NCI-H82 treated with DMSO at 0.1 percent for 48 hours (cell line): ENCODE measurements around the gene CFAP68.
"Not testable (repeated sequence)": the region's sequence is repeated elsewhere in the genome, so short reads cannot be mapped to it uniquely, and the experiment has no call there.

ENCODE experiments used
- DNase-seq: peaks from one replicate; lab custom pipeline; 2025; ENCODE audit not compliant: unreplicated experiment; lab: John Stamatoyannopoulos, UW

CFAP68 gene

DNA sequence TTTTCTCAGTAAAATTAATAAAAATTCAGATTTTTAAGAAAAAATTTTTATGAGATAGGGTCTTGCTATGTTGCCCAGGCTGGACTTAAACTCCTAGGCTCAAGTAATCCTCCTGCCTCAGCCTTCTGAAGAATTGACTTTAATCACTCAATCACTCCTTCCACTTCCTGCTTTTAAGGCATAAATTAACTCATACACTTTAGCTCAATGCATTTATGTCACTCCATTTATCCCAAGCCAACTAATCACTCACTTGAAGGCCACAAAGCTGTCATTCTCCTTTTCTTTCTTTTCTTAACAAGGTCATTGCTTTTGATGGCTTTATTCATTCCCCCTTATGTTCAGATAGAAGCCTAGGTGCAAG is 8.8 kb upstream of the CFAP68 start:
- DNase-seq, result no peak

GRCh38 chr11:111870886-111871692 is 8.3 kb upstream of the CFAP68 start, which contains the start of gene ALG9:
Gene ALG9, minus strand, starts transcription at chr11:111871581. Its CDS starts 99 bp downstream, at chr11:111871482.
- DNase-seq, result peak; percentile 59

- no peak for DNase-seq
Observed at GRCh38 chr11:111871693-111872161, 7.6 kb upstream of the CFAP68 start.

DNA sequence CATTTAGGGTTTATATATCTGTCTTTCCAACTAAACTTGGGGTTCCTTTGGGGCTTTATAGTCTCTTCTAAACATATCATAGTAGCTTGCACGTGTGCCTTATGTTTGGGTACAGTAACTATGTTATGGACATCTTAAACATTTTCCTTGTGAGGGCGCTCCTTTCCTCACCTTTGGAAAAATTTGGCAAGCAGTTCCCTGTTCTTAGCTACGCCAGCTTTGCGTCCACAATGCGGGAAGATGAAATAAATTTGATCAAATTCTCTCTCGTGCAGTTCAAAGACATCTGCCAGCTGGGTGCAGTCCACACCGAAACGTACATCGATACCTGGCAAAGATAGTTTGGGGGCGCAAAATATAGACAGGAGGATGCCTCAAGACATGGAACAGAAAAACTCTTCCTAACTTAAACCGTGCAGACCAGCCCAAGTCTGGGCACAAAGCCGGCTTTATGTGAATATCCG is 924 bp upstream of the CFAP68 start:
- DNase-seq, result no peak

GRCh38 chr11:111879637-111879960 is 258 bp downstream of the CFAP68 start:
- DNase-seq, result no peak

DNA sequence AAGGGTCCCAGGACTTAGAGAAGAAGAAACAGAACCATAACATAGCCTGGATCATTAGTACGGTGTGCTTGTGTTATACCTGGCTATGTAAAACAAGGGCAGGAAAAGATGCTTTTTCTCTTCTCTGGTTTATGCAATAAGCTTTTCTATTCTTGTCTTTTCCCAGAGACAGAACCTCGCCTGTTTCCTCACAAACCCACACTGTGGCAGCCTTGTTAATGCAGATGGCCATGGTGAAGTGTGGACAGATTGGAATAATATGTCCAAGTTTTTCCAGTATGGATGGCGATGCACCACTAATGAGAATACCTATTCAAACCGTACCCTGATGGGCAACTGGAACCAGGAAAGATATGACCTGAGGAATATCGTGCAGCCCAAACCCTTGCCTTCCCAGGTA is 2.9 kb downstream of the CFAP68 start:
- DNase-seq, result no peak

GRCh38 chr11:111885053-111885452 is 5.7 kb downstream of the CFAP68 start:
- DNase-seq, result not testable (repeated sequence)

GRCh38 chr11:111886032-111886431 is 6.7 kb downstream of the CFAP68 start:
- DNase-seq, result no peak

GRCh38 chr11:111886844-111887243 is 7.5 kb downstream of the CFAP68 start:
- DNase-seq, result no peak

DNA sequence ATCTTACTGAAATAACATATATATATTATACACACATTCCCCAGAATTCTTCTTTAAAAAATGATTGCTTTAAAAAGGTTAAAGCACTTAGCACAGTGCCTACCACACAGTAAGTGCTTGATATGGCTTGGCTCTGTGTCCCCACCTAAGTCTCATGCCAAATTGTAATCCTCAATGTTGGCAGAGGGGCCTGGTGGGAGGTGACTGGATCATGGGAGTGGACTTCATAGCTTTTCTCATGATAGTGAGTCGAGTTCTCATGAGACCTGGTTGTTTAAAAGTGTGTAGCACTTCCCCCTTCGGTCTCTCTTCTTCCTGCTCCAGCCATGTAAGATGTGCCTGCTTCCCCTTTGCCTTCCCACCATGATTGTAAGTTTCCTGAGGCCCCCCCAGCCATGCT is 26.1 kb downstream of the CFAP68 start:
- no peak for DNase-seq

DNA sequence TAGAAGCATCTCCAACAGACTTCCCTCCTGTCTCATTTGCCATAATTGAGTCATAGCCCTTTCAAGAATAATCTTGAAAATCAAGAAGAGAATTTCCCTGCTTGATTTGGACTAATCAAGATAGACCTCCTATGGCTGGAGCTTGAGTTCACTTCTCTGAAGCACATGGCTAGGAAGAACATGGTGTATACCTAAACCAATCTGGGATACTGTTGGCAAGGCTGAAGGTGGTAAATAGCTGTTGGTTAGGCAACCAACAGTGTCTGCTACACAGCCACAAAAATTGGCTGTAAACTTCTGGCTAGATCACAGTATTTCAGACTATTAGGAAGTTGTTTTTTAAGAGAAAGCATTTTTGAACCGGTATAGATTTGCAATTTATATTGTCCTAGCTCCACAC is 27.3 kb downstream of the CFAP68 start:
- DNase-seq, result no peak

GRCh38 chr11:111908639-111909305 is 29.4 kb downstream of the CFAP68 start:
- DNase-seq, result no peak

DNA sequence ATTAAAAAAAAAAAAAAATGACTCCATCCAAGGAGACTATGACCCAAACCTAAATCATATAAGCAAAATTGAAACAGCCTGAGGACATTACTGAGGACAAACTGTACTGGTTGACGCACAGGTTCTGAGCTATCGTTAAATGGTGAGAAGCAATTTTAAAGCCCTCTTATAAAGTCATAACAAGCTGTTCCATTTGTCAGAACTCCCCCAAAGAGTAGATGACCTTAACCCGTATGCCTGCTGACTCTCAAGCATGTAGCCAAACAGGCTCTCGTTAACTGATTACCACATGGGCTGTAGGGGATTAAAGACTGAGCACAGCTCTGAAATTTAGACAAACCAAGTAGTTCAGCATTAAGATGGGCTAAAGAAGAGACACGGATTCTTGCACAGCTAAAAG is 30.0 kb downstream of the CFAP68 start:
- no peak for DNase-seq

DNA sequence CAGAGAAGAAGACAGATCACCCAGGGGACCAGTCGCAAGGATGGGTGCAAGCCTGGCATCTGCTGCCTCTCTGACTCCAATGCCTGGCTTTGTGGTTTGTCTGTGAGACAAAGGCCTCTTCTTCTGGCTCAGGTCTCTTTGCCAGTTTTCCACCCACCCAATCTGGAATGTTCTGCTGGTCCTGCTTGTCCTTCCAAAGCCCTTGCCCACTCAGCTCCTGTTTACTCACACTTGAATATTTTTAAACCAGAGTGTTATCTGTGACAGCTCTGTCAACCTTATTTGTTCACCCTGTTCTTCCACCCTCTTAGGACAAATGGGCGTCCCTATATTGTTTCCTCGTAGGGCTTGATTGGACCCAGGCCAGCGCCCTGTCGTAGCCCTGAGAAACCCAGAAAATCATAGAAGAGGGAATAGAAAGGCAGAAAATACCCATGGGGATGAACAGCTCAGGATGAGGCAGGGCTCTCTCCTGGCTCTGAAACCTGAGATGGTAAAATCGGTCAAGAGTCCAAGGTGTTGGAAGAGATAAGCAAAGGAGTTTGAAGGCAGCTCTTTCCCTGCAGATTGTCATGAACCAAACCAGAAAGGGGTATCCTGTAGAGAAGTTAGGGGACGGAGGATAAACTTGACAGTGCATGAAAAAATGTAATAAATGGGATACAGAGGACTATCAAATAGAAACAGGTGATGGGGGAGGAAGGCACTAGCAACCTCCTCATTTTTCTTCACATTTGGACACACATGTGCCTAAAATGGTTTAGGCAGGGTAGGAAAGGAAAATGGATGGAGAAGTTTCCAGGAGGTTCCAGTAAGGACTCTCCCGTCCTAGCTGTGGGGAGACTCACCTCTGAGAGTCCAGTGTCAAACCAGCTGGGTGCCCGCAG is 31.6 kb downstream of the CFAP68 start:
- no peak for DNase-seq

DNA sequence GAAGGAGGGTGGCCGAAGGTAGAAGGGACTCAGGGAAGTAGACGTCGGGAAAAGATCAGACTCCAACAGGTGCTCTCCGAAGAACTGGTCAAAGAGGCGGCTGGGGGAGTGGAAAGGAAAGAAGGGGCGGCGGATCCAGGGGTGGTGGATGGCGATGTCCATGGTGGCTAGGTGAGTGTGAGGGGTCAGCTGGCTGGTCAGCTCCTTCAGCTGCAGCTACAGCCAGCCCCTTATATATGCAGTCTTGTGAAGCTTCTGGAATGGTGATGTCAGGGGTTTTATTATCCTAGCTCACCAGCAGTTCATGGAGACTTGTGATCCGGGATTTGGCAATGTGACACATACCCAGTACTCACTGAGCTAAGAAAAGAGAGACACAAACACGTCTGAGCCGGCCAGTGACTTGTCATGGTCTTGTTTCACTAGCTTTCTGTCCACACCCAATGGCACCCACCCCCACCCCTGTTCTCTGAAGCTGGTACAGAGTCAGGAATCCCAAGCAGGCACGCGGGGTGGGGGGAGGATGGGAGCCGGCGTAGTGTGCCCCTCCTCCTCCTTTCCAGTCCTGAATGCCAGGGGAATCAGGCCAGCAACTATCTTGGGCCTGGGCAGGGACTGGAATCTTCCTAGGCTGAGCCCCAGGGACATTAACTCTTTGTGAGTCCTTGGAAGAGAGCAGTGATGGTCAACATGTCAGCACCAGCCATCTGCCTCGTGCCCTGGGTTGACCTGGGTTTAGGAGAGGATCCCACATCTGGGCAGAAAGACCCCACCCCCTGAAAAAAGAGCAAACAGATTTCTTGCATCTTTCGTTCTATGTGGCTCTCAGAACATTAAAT is 32.4 kb downstream of the CFAP68 start, which contains the start of gene CRYAB:
TSS of gene CRYAB (minus strand) at position 208 of the 839 bp plus-strand sequence. CDS start at position 162, 46 bp downstream.
- no peak for DNase-seq

GRCh38 chr11:111912535-111912934 is 33.2 kb downstream of the CFAP68 start, which contains the start of gene HSPB2:
Gene HSPB2, plus strand, starts transcription at chr11:111912734. Its CDS starts 96 bp downstream, at chr11:111912830.
- DNase-seq, result no peak

GRCh38 chr11:111913031-111913861 is 33.9 kb downstream of the CFAP68 start:
- no peak for DNase-seq

DNA sequence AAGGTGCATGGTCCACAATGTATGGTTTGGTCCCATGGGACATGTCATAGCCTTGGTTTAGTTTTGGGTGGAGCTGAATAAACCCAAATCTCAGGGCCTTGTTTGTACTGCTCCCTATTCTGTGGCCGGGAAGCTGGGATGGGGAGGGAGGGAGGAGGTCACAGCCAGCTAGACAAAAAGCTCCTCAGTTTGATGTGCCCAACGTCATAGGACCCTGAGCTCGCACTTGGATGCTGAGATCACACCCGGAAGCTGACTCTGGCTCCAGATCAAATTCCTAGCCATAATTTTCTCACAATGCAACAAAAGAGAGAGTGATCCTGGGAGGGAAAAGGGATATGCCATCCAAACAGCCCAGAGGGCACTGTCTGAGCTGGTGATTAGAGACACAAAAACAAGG is 34.7 kb downstream of the CFAP68 start:
- DNase-seq, result no peak

DNA sequence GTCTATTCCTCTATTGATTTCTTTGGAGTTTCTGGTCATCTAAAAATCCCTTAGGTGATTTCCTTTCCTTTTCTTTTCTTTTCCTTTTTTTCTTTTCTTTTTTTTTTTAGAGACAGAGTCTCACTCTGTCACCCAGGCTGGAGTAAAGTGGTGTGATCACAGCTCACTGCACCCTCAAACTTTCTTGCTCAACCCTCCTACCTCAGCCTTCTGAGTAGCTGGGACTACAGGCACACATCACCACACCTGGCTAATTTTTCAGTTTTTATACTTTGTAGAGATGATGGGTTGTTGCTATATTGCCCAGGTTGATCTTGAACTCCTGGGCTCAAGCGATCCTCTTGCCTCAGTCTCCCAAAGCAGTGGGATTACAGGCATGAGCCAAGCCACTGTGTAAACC is 37.4 kb downstream of the CFAP68 start:
- no peak for DNase-seq
